Thymus (tissue), 11 donors: ENCODE results near the gene NRXN2. TPM values are rescaled to one million over a fixed set of nuclear protein-coding genes. Genes with fewer than 3 reads are reported as not detected.
A peak's percentile ranks its signal among the peaks of the same experiment; 100 is the strongest.

Experiments
- DNase-seq, 9 donors: peaks; one replicate each; pipeline ENCODE4 v3.0.0-alpha.2; 2013; ENCODE audit warnings: low spot score in 9 of 9, low read depth in 6 of 9, missing footprints in 1 of 9
- H3K27ac ChIP-seq, 2 donors: one replicate each; pipeline ENCODE4 v1.5.1; 2013; ENCODE audit warnings: control low read depth in 1 of 2, low read depth in 1 of 2, low read length in 1 of 2, mild to moderate bottlenecking in 1 of 2, moderate library complexity in 1 of 2
- H3K27me3 ChIP-seq, 2 donors: one replicate each; pipeline ENCODE4 v1.5.1; 2013; ENCODE audit warnings: low read length in 1 of 2; ENCODE audit not compliant: control insufficient read depth in 2 of 2, insufficient read depth in 1 of 2
- H3K36me3 ChIP-seq, 2 donors: one replicate each; pipeline ENCODE4 v1.5.1; 2013; ENCODE audit warnings: low read length in 1 of 2, mild to moderate bottlenecking in 1 of 2, moderate library complexity in 1 of 2; ENCODE audit not compliant: control insufficient read depth in 2 of 2, insufficient read depth in 2 of 2
- H3K4me1 ChIP-seq, 2 donors: one replicate each; pipeline ENCODE4 v1.5.1; 2013; ENCODE audit warnings: low read length in 2 of 2; ENCODE audit not compliant: control insufficient read depth in 2 of 2, insufficient read depth in 2 of 2
- H3K4me3 ChIP-seq, 2 donors: one replicate each; pipeline ENCODE4 v1.5.1; 2013; ENCODE audit warnings: low read length in 2 of 2, control low read depth in 1 of 2, mild to moderate bottlenecking in 1 of 2
- H3K9me3 ChIP-seq, 2 donors: one replicate each; pipeline ENCODE4 v1.5.1; 2013; ENCODE audit warnings: low read length in 1 of 2, mild to moderate bottlenecking in 1 of 2; ENCODE audit not compliant: control insufficient read depth in 2 of 2, insufficient read depth in 1 of 2
- WGBS: extraction: QIAGEN DNeasy Blood & Tissue Kit; methylation state at CpG from one replicate; pipeline ENCODE4 v1.1.7; 2013; 5-methylcytosine and 5-hydroxymethylcytosine counted together
- polyA plus RNA-seq: library from polyadenylated mRNA; stranded (reverse); fragments of 200-250 nt; gene quantifications from one replicate; pipeline ENCODE4 v1.2.3, GENCODE V29; 2013
- total RNA-seq: library from RNA; stranded (reverse); fragments of 120-200 nt; gene quantifications from one replicate; pipeline ENCODE4 v1.2.4, GENCODE V29; 2013
- donor health status: healthy.

The NRXN2 gene
- total and polyA plus RNA-seq, 2 donors: 0.85 to 1.6 TPM

DNA sequence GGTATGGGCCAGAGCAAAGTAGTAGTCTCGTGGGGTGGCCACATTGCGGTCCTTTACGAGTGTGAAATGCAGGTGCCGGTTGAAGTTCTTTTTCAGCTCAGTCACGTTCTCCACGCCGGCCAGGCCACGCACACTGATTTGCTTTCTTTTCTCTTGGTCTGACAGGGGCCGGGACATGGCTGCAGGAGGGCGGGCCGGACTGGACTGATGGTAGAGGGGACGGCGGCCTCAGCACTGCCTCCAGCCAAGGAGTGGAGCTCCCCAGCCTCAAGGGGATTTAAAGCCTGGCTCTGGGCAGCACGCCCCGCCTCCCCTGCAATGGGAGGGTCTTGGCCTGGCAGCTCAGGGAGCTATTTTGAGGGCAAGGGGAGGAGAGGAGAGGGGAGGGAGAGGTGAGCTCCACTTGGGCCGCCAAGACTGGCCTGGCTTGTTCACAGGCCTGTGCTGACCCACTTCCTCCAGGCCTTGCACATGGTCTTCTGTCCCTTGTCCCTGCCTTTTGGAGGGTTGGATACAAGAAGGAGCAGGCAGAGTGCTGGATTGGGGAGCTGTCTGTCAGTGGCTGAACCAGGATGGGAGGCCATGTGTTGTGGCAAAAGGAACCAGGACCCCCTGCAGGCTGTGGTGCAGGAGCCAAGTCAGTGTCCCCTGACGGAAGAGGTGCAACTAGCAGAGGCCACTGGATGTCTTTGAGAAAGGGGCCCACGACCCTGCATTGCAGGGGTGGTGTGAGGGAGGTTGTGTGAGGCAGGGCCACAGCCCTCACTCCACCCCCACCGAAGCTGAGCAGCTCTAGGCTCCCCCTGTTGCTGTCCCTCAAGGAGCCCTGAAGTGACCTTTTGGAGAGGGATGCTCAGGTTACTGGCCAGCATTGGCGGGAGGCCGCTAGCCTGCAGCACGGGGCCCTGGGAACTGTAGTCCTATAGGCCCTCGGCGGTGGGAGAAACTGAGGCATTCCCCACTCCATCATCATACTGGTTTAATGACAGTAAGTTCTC lies 37.0 kb upstream of the NRXN2 start, which contains the start of gene PYGM:
Gene PYGM (minus strand): TSS at position 253 of the 998 bp plus-strand sequence. CDS start 76 bp downstream, at position 177.
- WGBS: 89% methylated on average over 24 of the region's 24 CpGs
- peaks cover 14 to 40% of the 10 kb centered on the region in 2 donors for H3K4me1 ChIP-seq

DNA sequence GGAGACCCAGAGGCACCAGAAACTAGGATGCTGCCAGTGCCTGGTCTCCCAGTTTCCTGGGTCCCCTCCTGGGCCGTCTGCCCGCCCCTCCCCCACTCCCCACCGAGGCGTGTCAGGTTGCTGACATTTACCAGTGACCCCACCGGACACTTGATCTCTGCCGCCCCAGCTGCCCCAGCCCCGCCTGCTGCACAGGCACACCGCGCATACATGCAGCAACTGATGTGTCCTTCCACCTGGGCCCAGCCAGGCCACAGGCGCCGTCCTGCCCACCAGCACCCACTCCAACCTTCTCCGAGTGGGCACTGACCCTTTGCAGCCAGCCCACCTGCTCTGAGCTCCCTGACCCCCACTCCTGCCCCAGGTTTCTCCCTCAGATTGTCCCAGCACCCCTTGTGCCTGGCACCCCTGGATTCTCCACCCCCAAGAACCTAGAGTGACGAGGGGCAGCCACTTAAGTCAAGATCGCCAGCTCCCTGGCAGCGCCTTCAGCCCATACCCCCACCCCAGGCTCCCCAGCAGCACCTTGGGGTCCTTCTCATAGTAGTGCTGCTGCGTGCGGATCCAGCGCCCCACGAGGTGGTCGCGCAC lies 36.2 kb upstream of the NRXN2 start:
- Histone ChIP-seq H3K36me3 (peaks cover 29 to 30% of the 10 kb centered on the region in 2 donors), H3K27ac (no peak overlapping the region), H3K27me3 (no peaks in the 10 kb centered on the region), H3K4me3 (no peak overlapping the region), H3K4me1 (peaks cover 6 to 32% of the 10 kb centered on the region in 2 donors), H3K9me3 (no peaks in the 10 kb centered on the region)
- 93% methylated on average over 21 of the region's 21 CpGs for WGBS
- DNase-seq: no peak

More for the DNA sequence above, 37.0 kb upstream of the NRXN2 start, which contains the start of gene PYGM:
- Histone ChIP-seq H3K27ac (peak within 1 kb of the TSS in 1 of 2 donors; percentile 25), H3K36me3 (peaks cover 35 to 38% of the 10 kb centered on the region in 2 donors), H3K4me3 (no peak within 1 kb of the TSS), H3K27me3 (no peaks in the 10 kb centered on the region), H3K9me3 (no peaks in the 10 kb centered on the region)
- DNase-seq: no peak

DNA sequence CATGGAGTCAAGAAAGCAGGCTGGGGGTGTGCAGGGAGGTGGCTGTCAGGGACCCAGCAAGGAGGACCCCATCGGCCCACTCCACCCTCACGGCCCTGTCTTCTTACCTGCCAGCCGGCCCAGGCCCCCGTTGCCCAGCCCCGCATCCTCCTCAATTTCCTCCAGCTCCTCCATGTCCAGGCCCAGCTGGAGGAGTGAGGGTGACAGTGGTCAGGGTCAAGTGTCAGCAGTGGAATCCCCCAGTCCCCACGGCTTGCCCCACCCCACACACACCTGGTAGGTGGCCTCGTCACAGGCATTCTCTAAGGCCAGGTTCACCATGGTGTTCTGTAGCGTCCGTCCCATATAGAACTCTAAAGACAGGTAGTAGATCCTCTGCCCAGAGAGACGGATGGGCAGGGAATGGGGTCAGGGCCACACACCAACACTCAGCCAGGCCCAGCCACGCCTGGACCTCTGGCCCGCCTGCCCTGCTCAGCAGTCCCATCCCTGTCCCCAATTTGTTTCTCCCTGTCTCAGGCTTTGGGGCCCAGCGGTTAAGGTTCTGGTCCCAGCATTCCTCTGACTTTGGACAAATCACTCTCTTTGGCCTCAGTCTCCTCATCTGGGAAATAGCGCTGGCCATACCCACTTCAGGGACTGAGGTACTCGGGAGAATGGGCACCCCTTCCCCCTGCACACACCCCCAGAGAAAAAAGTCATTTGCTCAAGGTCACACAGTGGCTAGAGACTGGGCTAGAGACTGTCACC lies 35.5 kb upstream of the NRXN2 start:
- Histone ChIP-seq H3K36me3 (peaks cover 23 to 28% of the 10 kb centered on the region in 2 donors), H3K4me3 (no peak overlapping the region), H3K27me3 (no peaks in the 10 kb centered on the region), H3K27ac (no peak overlapping the region), H3K4me1 (peaks cover 0 to 25% of the 10 kb centered on the region in 2 donors), H3K9me3 (no peaks in the 10 kb centered on the region)
- WGBS: 97% methylated on average over 15 of the region's 15 CpGs
- no peak for DNase-seq

DNA sequence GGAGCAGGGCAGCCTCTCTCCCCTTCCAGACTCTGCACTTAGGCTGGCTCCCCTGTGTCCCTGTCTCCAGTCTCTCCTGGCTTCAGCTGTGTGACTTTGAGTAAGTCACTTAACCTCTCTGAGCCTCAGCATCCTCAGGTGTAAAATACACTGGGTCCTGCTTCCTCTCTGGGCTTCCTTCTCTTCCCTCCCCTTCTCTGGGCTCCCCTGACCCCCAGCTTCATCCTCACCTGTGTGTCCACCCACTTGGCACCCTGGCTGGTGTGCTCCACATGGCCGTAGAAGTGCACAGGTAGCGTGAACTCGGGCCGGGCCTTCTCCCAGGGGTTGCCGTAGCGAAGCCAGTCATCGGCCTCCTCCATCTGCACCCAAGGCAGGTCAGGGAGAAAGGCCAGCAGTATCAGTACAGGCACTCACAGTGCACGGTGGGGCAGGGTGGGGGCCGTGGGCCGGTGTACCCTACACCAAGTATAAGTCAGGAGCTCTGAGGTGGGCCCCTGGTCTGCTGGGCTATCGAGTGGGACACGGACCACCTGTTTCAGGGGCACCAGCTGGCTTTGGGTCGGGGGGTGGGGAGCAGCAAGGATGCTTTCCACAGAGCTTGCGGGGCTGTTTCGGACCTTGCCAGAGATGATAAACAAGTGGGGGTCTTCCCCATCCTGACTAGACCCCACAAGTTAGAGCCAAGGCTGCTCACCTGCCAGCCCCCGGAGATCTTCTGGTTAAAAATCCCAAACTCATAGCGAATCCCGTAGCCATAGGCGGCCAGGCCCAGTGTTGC lies 34.7 kb upstream of the NRXN2 start:
- Histone ChIP-seq H3K36me3 (peaks cover 15 to 26% of the 10 kb centered on the region in 2 donors), H3K27ac (no peak overlapping the region), H3K4me3 (no peak overlapping the region), H3K9me3 (no peaks in the 10 kb centered on the region), H3K4me1 (peaks cover 0 to 17% of the 10 kb centered on the region in 2 donors), H3K27me3 (no peaks in the 10 kb centered on the region)
- 94% methylated on average over 19 of the region's 19 CpGs for WGBS
- no peak for DNase-seq

DNA sequence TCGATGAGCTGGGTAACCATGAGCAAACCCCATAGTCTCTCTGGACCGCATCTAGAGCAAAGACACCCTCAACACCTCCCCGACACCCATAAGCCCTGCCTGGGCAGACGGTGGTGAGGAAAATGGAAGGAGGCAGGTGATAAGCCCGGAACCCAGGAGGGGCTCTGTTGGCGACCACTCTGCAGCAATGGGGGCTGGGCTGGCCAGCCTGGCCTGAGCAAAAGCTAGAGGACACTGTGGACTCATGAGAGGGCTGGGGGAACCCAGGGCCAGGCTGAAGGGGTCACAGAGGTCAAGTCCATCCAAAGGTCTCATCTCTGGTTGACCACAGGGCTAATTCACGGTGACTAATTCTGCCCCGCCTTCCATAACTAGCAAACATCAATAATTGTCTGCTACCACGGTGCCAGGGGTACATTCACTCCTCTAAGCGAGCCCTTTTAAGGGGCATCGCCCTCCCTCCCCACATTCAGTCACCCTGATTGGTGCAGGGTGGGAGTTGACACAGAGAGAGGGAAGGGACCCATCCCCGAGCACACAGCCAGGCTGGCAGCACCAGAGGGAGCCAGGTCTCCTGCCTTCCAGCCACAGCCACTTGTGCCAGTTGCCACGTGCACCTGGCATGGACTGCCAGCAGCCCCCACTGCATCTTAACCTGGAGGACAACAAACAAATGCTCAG lies 32.8 kb upstream of the NRXN2 start:
- no peaks in the 10 kb centered on the region for H3K27me3 ChIP-seq
- no peak overlapping the region for H3K27ac ChIP-seq
- H3K4me1 ChIP-seq: peaks cover 0 to 8% of the 10 kb centered on the region in 2 donors
- H3K36me3 ChIP-seq: peaks cover 5 to 26% of the 10 kb centered on the region in 2 donors
- no peak for DNase-seq
- H3K9me3 ChIP-seq: no peaks in the 10 kb centered on the region
- H3K4me3 ChIP-seq: no peak overlapping the region
- 84% methylated on average over 13 of the region's 13 CpGs for WGBS

DNA sequence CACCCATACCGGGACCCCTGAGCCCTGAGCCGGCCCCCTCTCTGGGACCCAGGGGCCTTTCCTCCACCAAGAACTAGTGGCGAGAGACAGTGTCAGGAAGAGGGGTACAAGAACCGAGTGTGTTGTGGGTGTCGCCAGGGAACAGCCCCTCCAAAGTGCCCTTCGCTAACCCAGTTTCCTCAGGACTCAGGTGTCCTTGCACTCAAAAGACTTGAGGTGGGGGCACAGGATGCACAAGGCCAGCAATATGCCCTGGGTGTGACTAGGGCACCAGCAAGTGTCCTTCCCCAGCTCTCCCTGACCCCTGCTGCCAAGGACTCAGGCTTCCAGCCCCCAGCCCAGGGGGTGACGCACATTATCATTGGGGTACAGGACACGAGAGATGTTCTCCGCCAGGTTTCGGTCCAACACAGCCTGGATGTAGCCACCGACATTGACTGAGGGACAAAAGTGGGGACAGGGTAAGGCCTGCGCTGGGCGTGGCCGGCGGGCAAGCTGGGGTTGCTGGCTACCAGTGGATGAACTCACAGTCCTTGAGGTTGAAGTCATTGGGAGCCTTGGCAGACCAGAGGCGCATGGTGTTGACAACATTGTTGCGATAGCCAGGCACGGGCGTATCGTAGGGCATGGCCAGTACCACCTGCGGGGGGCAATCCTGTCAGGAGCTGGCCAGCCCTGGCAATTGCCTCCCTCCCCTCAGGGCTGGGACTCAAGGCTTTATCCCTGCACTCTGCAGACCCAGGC lies 32.1 kb upstream of the NRXN2 start:
- WGBS: 96% methylated on average over 21 of the region's 21 CpGs
- DNase-seq: no peak
- no peak overlapping the region for H3K27ac ChIP-seq
- no peaks in the 10 kb centered on the region for H3K9me3 ChIP-seq
- H3K36me3 ChIP-seq: peaks cover 2 to 22% of the 10 kb centered on the region in 2 donors
- peaks cover 0 to 3% of the 10 kb centered on the region in 2 donors for H3K4me1 ChIP-seq
- no peaks in the 10 kb centered on the region for H3K27me3 ChIP-seq
- H3K4me3 ChIP-seq: no peak overlapping the region

DNA sequence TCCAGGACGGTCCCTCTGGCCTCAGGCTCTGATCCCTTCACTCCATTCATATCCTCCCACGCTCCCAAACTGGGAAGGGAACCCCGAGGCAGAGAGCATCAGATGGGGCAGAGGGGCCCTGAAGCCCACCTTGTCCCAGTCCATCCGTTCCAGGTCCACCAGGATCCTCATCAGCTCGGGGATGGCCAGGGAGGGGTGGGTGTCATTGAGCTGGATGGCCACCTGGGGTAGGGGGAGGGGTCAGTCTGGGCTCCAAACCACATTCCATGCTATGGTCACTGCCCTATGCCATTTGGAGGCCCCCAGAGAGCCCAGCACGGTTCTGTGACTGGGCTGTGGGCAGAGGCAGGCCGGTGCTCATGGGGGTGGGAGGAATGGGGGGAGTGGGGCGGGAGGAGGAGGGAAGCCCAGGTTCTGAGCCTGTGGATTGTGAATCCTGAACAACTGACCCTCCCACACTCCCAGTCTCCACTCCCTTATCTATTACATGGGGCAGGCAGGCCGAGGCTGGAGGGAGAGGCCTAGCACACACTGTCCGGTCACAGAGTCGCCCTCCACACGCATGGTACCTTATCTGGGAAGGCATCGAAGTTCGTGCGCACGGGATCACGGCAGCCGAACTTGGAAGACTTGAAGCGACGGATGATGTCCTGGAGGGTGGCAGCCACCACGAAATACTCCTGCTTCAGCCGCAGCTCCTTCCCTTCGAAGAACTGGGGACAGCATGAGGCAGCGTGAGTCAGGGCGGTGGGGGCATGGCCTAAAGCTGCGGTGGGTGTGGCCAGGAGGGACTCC lies 31.3 kb upstream of the NRXN2 start:
- no peak overlapping the region for H3K27ac ChIP-seq
- H3K4me1 ChIP-seq: no peaks in the 10 kb centered on the region
- 96% methylated on average over 26 of the region's 26 CpGs for WGBS
- H3K27me3 ChIP-seq: no peaks in the 10 kb centered on the region
- H3K36me3 ChIP-seq: peaks cover 2 to 16% of the 10 kb centered on the region in 2 donors
- DNase-seq: no peak
- no peak overlapping the region for H3K4me3 ChIP-seq
- H3K9me3 ChIP-seq: no peaks in the 10 kb centered on the region
